Measurements from ENCODE around the gene UNC5CL.

DNA sequence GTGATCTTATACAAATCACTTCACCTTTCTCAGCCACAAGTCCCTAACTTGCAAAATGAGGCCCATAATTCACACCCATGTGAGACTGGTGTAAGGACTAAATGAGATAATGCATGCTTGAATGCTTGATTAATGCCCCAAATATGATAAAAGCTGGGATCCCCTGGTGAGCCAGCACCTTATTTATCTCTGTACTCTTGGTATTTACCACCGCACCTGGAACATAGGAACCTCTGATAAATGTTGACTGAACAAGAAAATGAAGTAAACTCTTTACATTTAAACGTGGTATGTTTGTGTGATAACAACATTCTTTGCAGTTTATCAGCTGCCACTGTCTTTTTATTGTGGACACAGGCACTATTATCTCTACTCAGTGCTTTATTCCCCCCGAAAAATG, 11.5 kb upstream of the UNC5CL start:
- TF ChIP-seq, protein P1, sequence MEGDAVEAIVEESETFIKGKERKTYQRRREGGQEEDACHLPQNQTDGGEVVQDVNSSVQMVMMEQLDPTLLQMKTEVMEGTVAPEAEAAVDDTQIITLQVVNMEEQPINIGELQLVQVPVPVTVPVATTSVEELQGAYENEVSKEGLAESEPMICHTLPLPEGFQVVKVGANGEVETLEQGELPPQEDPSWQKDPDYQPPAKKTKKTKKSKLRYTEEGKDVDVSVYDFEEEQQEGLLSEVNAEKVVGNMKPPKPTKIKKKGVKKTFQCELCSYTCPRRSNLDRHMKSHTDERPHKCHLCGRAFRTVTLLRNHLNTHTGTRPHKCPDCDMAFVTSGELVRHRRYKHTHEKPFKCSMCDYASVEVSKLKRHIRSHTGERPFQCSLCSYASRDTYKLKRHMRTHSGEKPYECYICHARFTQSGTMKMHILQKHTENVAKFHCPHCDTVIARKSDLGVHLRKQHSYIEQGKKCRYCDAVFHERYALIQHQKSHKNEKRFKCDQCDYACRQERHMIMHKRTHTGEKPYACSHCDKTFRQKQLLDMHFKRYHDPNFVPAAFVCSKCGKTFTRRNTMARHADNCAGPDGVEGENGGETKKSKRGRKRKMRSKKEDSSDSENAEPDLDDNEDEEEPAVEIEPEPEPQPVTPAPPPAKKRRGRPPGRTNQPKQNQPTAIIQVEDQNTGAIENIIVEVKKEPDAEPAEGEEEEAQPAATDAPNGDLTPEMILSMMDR (IDR thresholded peaks at IDR 0.05) = no peak
- TF ChIP-seq POLR2A (IDR thresholded peaks at IDR 0.05) = no peak
- TF ChIP-seq EP300 (IDR thresholded peaks at IDR 0.05) = no peak
